K562 (cell line): ENCODE data around the gene GFM2. TPM values are rescaled to one million over a fixed set of nuclear protein-coding genes. Genes with fewer than 3 reads are reported as not detected.

ENCODE experiments used
- CHD4 ChIP-seq: fragments of 200-600 bp; sonication (generic); IDR thresholded peaks from 3 replicates; pipeline ENCODE4 v1.6.1; 2012; ENCODE audit warnings: low read depth, mild to moderate bottlenecking, mixed read lengths, low read length, inconsistent platforms; ENCODE audit not compliant: insufficient read depth, insufficient replicate concordance, poor library complexity, severe bottlenecking
- EGR1 ChIP-seq: fragments of 450-650 bp; conservative IDR thresholded peaks from 2 replicates; pipeline ENCODE4 v1.6.1; 2017; ENCODE audit warnings: mild to moderate bottlenecking
- HDAC6 ChIP-seq: IDR thresholded peaks from 2 replicates; pipeline ENCODE4 v1.6.1; 2012; ENCODE audit warnings: low read depth, mild to moderate bottlenecking, control low read depth, inconsistent platforms, low read length, moderate library complexity
- KLF1 ChIP-seq: fragments of 450-650 bp; IDR thresholded peaks from 2 replicates; pipeline ENCODE4 v1.6.1; 2016; ENCODE audit warnings: missing genetic modification characterization, missing compliant biosample characterization
- MAFF ChIP-seq: IDR thresholded peaks from 2 replicates; pipeline ENCODE4 v1.6.1; 2012; ENCODE audit warnings: low read length, improper control_type of control experiment
- POLR2B ChIP-seq: fragments of 450-650 bp; IDR thresholded peaks from 2 replicates; pipeline ENCODE4 v1.6.1; 2018; ENCODE audit warnings: low read depth; ENCODE audit not compliant: partially characterized antibody
- SRSF9 ChIP-seq: fragments of 200-400 bp; formaldehyde crosslinking; IDR thresholded peaks from 2 replicates; pipeline ENCODE4 v1.6.1; 2017; ENCODE audit warnings: low read depth, low read length, borderline replicate concordance
- ZNF551 ChIP-seq: fragments of 250-450 bp; sonication (Bioruptor Pico); IDR thresholded peaks from 2 replicates; pipeline ENCODE4 v1.5.0; 2021; ENCODE audit warnings: mild to moderate bottlenecking, moderate library complexity
- polyA plus RNA-seq, 8 experiments: library from polyadenylated mRNA; depleted of rRNA in 4 of 8; stranded (reverse) in 5 of 8; unstranded in 3 of 8; fragments of >200 nt; fragmentation: Nextera tagmentation in 2 of 8; fragmentation: Illumina TruSeq in 1 of 8; extraction: Ambion mirVana in 2 of 8; extraction: Trizol in 1 of 8; gene quantifications; 2 replicates each; pipeline versions ENCODE4 v1.2.1 to v1.2.3, GENCODE V29; 2011 to 2014; ENCODE audit warnings: inconsistent platforms in 1 of 8, missing spikeins in 1 of 8
- total RNA-seq, 7 experiments: library from RNA; depleted of rRNA in 6 of 7; stranded (reverse); fragments of >200 nt in 6 of 7; fragmentation: Illumina TruSeq in 2 of 7; extraction: Trizol in 2 of 7; gene quantifications; 2 replicates each; pipeline versions ENCODE4 v1.2.1 to v1.2.3, GENCODE V29; 2011 to 2021; ENCODE audit warnings: low replicate concordance in 1 of 7
- TF ChIP-seq, protein P1 (sequence below): fragments of 450-650 bp; IDR thresholded peaks from 2 replicates; pipeline ENCODE4 v1.6.1; 2016
- TF ChIP-seq, protein P2 (sequence below): fragments of 250-450 bp; sonication (Bioruptor Pico); IDR thresholded peaks from 2 replicates; pipeline ENCODE4 v1.4.0; 2020; ENCODE audit warnings: borderline replicate concordance
- TF ChIP-seq, protein P3 (sequence below): sonication (generic); formaldehyde crosslinking; IDR thresholded peaks from 2 replicates; pipeline ENCODE4 v1.8.1; 2023; ENCODE audit warnings: missing genetic modification reagents, mild to moderate bottlenecking, borderline replicate concordance
- TF ChIP-seq, protein P4 (sequence below): IDR thresholded peaks from 2 replicates; pipeline ENCODE4 v1.6.1; 2014; ENCODE audit warnings: antibody characterized with exemption
- TF ChIP-seq, protein P5 (sequence below), 2 experiments: fragments of 450-650 bp in 1 of 2; IDR thresholded peaks; 2 replicates each; pipeline ENCODE4 v1.6.1; 2011 to 2017; ENCODE audit warnings: low read depth in 2 of 2, antibody characterized with exemption in 1 of 2, borderline replicate concordance in 1 of 2, low read length in 1 of 2, mild to moderate bottlenecking in 1 of 2, mixed read lengths in 1 of 2; ENCODE audit not compliant: control insufficient read depth in 1 of 2

The GFM2 gene
- total and polyA plus RNA-seq, 9 of the 15 experiments (the other 6 are each of a cell fraction or from before 2014, with no cell fraction given): 32.8 to 78.2 (median 52.5) TPM

DNA sequence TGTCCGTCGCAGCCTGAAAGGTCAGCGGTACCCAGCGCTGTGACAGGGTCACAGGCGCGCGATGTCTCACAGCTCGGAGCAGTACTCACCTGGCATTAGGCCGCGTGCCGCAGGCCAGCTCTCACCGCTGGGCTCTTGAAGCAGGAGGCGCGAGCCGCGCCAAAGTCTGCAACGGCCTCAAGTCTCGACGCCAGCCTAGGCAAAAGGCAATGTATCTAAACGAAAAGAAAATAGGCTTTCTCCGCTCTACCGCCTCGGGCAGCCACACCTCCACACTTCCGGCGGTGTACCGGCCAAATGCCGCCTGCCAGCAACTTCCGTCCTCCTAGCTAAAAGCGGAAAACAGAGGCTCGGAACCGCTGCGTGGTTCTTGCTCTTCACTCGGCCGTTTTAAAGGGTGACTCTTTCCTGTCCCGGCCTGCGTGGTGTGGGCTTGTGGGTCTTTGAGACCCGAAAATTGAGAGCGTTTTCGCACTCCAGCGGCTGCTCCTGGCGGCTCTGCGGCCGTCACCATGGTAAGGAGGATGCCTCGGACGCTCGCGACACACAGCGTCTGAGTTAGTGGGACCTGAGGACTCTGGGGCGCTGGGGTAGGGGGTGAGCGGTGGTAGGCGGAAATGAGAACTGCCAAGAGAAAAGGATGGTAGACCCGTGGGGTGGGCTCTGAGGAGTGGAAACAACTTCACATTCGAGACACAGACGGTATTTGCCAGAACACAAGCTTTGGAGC is at the start of gene GFM2, which contains the start of gene NSA2 (continued):
- no peak for TF ChIP-seq SRSF9
- no peak for TF ChIP-seq HDAC6
- TF ChIP-seq, protein P1, sequence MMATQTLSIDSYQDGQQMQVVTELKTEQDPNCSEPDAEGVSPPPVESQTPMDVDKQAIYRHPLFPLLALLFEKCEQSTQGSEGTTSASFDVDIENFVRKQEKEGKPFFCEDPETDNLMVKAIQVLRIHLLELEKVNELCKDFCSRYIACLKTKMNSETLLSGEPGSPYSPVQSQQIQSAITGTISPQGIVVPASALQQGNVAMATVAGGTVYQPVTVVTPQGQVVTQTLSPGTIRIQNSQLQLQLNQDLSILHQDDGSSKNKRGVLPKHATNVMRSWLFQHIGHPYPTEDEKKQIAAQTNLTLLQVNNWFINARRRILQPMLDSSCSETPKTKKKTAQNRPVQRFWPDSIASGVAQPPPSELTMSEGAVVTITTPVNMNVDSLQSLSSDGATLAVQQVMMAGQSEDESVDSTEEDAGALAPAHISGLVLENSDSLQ: peak; percentile 76
- TF ChIP-seq, protein P2, sequence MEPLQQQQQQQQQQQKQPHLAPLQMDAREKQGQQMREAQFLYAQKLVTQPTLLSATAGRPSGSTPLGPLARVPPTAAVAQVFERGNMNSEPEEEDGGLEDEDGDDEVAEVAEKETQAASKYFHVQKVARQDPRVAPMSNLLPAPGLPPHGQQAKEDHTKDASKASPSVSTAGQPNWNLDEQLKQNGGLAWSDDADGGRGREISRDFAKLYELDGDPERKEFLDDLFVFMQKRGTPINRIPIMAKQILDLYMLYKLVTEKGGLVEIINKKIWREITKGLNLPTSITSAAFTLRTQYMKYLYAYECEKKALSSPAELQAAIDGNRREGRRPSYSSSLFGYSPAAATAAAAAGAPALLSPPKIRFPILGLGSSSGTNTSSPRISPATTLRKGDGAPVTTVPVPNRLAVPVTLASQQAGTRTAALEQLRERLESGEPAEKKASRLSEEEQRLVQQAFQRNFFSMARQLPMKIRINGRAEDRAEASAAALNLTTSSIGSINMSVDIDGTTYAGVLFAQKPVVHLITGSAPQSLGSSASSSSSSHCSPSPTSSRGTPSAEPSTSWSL (CRISPR knock-in tag): no peak
- peak; percentile 68 for TF ChIP-seq POLR2B
- TF ChIP-seq EGR1: peak; percentile 56
- TF ChIP-seq MAFF: no peak
- TF ChIP-seq KLF1 (tag): peak; percentile 56; the same call in 1 of the 2 replicates
- TF ChIP-seq CHD4: no peak
- TF ChIP-seq, protein P3, sequence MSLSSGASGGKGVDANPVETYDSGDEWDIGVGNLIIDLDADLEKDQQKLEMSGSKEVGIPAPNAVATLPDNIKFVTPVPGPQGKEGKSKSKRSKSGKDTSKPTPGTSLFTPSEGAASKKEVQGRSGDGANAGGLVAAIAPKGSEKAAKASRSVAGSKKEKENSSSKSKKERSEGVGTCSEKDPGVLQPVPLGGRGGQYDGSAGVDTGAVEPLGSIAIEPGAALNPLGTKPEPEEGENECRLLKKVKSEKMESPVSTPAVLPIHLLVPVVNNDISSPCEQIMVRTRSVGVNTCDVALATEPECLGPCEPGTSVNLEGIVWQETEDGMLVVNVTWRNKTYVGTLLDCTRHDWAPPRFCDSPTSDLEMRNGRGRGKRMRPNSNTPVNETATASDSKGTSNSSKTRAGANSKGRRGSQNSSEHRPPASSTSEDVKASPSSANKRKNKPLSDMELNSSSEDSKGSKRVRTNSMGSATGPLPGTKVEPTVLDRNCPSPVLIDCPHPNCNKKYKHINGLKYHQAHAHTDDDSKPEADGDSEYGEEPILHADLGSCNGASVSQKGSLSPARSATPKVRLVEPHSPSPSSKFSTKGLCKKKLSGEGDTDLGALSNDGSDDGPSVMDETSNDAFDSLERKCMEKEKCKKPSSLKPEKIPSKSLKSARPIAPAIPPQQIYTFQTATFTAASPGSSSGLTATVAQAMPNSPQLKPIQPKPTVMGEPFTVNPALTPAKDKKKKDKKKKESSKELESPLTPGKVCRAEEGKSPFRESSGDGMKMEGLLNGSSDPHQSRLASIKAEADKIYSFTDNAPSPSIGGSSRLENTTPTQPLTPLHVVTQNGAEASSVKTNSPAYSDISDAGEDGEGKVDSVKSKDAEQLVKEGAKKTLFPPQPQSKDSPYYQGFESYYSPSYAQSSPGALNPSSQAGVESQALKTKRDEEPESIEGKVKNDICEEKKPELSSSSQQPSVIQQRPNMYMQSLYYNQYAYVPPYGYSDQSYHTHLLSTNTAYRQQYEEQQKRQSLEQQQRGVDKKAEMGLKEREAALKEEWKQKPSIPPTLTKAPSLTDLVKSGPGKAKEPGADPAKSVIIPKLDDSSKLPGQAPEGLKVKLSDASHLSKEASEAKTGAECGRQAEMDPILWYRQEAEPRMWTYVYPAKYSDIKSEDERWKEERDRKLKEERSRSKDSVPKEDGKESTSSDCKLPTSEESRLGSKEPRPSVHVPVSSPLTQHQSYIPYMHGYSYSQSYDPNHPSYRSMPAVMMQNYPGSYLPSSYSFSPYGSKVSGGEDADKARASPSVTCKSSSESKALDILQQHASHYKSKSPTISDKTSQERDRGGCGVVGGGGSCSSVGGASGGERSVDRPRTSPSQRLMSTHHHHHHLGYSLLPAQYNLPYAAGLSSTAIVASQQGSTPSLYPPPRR (CRISPR knock-in tag): no peak; the same call in 1 of the 2 replicates
- TF ChIP-seq ZNF551: no peak
- TF ChIP-seq, protein P4, sequence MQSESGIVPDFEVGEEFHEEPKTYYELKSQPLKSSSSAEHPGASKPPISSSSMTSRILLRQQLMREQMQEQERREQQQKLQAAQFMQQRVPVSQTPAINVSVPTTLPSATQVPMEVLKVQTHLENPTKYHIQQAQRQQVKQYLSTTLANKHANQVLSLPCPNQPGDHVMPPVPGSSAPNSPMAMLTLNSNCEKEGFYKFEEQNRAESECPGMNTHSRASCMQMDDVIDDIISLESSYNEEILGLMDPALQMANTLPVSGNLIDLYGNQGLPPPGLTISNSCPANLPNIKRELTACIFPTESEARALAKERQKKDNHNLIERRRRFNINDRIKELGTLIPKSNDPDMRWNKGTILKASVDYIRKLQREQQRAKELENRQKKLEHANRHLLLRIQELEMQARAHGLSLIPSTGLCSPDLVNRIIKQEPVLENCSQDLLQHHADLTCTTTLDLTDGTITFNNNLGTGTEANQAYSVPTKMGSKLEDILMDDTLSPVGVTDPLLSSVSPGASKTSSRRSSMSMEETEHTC: no peak
- TF ChIP-seq, protein P5, sequence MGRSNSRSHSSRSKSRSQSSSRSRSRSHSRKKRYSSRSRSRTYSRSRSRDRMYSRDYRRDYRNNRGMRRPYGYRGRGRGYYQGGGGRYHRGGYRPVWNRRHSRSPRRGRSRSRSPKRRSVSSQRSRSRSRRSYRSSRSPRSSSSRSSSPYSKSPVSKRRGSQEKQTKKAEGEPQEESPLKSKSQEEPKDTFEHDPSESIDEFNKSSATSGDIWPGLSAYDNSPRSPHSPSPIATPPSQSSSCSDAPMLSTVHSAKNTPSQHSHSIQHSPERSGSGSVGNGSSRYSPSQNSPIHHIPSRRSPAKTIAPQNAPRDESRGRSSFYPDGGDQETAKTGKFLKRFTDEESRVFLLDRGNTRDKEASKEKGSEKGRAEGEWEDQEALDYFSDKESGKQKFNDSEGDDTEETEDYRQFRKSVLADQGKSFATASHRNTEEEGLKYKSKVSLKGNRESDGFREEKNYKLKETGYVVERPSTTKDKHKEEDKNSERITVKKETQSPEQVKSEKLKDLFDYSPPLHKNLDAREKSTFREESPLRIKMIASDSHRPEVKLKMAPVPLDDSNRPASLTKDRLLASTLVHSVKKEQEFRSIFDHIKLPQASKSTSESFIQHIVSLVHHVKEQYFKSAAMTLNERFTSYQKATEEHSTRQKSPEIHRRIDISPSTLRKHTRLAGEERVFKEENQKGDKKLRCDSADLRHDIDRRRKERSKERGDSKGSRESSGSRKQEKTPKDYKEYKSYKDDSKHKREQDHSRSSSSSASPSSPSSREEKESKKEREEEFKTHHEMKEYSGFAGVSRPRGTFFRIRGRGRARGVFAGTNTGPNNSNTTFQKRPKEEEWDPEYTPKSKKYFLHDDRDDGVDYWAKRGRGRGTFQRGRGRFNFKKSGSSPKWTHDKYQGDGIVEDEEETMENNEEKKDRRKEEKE (IDR thresholded peaks at IDR 0.05; ENCODE audit: borderline replicate concordance in 1 of 2, control insufficient read depth in 1 of 2, low read depth in 2 of 2, low read length in 1 of 2): peak in 1 of 2 experiments; percentile 96; a peak in 2 of 4 replicates
